GM12892 (cell line): ENCODE data around the gene GLDC.

Experiments used
- POLR2A ChIP-seq: IDR thresholded peaks from 2 replicates; pipeline ENCODE4 v1.6.1; 2011; ENCODE audit warnings: low read depth, low read length, control low read depth
- TAF1 ChIP-seq: IDR thresholded peaks from 2 replicates; pipeline ENCODE4 v1.6.1; 2011; ENCODE audit warnings: low read depth, mild to moderate bottlenecking, control low read depth, low read length, borderline replicate concordance

DNA sequence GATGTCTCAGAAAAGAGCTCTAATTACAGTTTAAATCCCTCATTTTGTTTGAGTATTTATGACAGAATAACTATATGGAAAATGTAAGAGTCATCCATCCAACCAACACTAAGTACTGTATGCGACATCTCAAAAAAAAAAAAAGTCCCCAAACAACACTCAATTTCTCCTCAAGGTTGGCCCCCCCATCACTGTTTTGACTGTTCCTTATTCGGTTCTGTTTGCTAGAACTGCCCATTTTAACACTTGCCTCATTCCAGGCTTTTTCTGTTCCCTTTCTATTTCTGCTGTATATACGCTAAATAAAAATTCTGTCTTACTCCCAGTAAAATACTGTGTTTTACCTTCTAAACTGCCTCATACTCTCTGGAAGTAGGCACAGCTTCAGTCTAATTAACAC lies 25.2 kb downstream of the GLDC start:
- TF ChIP-seq TAF1 (no peak), POLR2A (no peak)
